Motor neuron (in vitro differentiated cells): Measurements from ENCODE around the gene PRKCE. TPM values are rescaled to one million over a fixed set of nuclear protein-coding genes. Genes with fewer than 3 reads are reported as not detected.
"Not testable (repeated sequence)": the region's sequence is repeated elsewhere in the genome, so short reads cannot be mapped to it uniquely, and the experiment has no call there.

Source experiments
- ATAC-seq, 8 experiments: fragments of 200-7000 bp; cut with Tn5 transposase; replicated peaks in 6 of 8; 2 replicates each; pipeline ENCODE4 v1.8.0; 2021; ENCODE audit warnings: mild to moderate bottlenecking in 8 of 8, moderate library complexity in 8 of 8
- H3K27ac ChIP-seq, 2 donors: fragments of 250-450 bp; sonication (Bioruptor Pico); 2 replicates each; pipeline ENCODE4 v1.9.0; 2021; ENCODE audit warnings: antibody characterized with exemption in 2 of 2, mild to moderate bottlenecking in 2 of 2, moderate library complexity in 1 of 2
- H3K4me1 ChIP-seq, 2 donors: fragments of 250-450 bp; sonication (Bioruptor Pico); replicated peaks in 1 of 2; 2 replicates each; pipeline ENCODE4 v1.6.1; 2021; ENCODE audit warnings: antibody characterized with exemption in 2 of 2, mild to moderate bottlenecking in 2 of 2, moderate library complexity in 1 of 2
- H3K4me3 ChIP-seq, 5 donors: fragments of 250-450 bp; sonication (Bioruptor Pico); 2 replicates each; pipeline ENCODE4 v1.9.0; 2021; ENCODE audit warnings: antibody characterized with exemption in 5 of 5, mild to moderate bottlenecking in 5 of 5, moderate library complexity in 4 of 5
- WGBS, 10 experiments: fragments of 450-650 bp; shearing (Covaris generic); methylation state at CpG; one replicate each; pipeline ENCODE4 v1.0.0; 2022; 5-methylcytosine and 5-hydroxymethylcytosine counted together
- in situ Hi-C, 9 experiments: fragments of 400-800 bp; cut with MboI; loops; one replicate each; pipeline ENCODE4 v1.15.0; 2021; ENCODE audit warnings: low sequenced_read_pairs in 9 of 9, low pct_unique_long_range_greater_than_20kb in 2 of 9; ENCODE audit not compliant: unreplicated experiment in 9 of 9
- total RNA-seq, 8 experiments: library from RNA; unstranded; fragments of 300-600 nt; gene quantifications; 2 replicates each; pipeline versions ENCODE4 v1.2.3 to v1.2.4, GENCODE V29; 2022

The PRKCE gene
- total RNA-seq, 8 experiments from 2014 or later = 7.3 to 23.0 (median 14.7) TPM

- ATAC-seq = no peak
- H3K4me1 ChIP-seq = peaks cover 11 to 12% of the 10 kb centered on the region in 2 donors
- no peak overlapping the region for H3K27ac ChIP-seq
- H3K4me3 ChIP-seq = no peak overlapping the region
- WGBS, 10 experiments = 65 to 100% (median 86%) methylated on average over 2 to 7 of the region's 7 CpGs; no CpG with 5 or more reads in 3 of the 10 experiments
- in situ Hi-C loops = no loop called here
These were observed 259.1 kb downstream of the PRKCE start for GRCh38 chr2:45910473-45911060.

GRCh38 chr2:45911538-45911937, 260.1 kb downstream of the PRKCE start:
- no peak for ATAC-seq
- in situ Hi-C loops = no loop called here
- Histone ChIP-seq H3K4me1 (peaks cover 3 to 5% of the 10 kb centered on the region in 2 donors), H3K27ac (no peak overlapping the region), H3K4me3 (no peak overlapping the region)
- 80 to 100% (median 100%) methylated on average over 1 to 3 of the region's 3 CpGs; no CpG with 5 or more reads in 2 of the 10 experiments for WGBS, 10 experiments

GRCh38 chr2:45912109-45912508, 260.6 kb downstream of the PRKCE start:
- peaks cover 3 to 5% of the 10 kb centered on the region in 2 donors for H3K4me1 ChIP-seq
- in situ Hi-C loops = no loop called here
- no peak overlapping the region for H3K4me3 ChIP-seq
- ATAC-seq = no peak
- H3K27ac ChIP-seq = no peak overlapping the region
- 20 to 92% (median 74%) methylated on average over 1 to 4 of the region's 5 CpGs; no CpG with 5 or more reads in 2 of the 10 experiments for whole genome bisulfite sequencing, 10 experiments

- Histone ChIP-seq H3K27ac (no peak overlapping the region), H3K4me3 (no peak overlapping the region), H3K4me1 (peaks cover 3 to 5% of the 10 kb centered on the region in 2 donors)
- in situ Hi-C loops = no loop called here
- 0 to 100% (median 86%) methylated on average over 1 to 2 of the region's 2 CpGs; no CpG with 5 or more reads in 1 of the 10 experiments for WGBS, 10 experiments
- no peak for ATAC-seq
These were observed 262.1 kb downstream of the PRKCE start for GRCh38 chr2:45913539-45913938.

GRCh38 chr2:45915523-45915922, 264.0 kb downstream of the PRKCE start:
- ATAC-seq = no peak
- no peak overlapping the region for H3K4me3 ChIP-seq
- 79 to 100% (median 91%) methylated on average over 1 to 5 of the region's 5 CpGs; no CpG with 5 or more reads in 4 of the 10 experiments for WGBS, 10 experiments
- H3K4me1 ChIP-seq = peaks cover 0 to 2% of the 10 kb centered on the region in 2 donors
- in situ Hi-C loops = no loop called here
- H3K27ac ChIP-seq = no peak overlapping the region

GRCh38 chr2:45917561-45918176, 266.2 kb downstream of the PRKCE start:
- ATAC-seq, in situ Hi-C loops: not testable (repeated sequence)
- 86% methylated on average over 1 of the region's 49 CpGs; no CpG with 5 or more reads in 9 of the 10 experiments for WGBS, 10 experiments

GRCh38 chr2:45918463-45919159, 267.1 kb downstream of the PRKCE start:
- ATAC-seq = peak in 1 of 8 experiments; percentile 9
- 57 to 100% (median 89%) methylated on average over 2 to 5 of the region's 7 CpGs; no CpG with 5 or more reads in 3 of the 10 experiments for WGBS, 10 experiments
- in situ Hi-C loops = no loop called here

More at GRCh38 chr2:45917561-45918176, 266.2 kb downstream of the PRKCE start:
- not testable (repeated sequence) for H3K4me1 ChIP-seq, H3K27ac ChIP-seq, H3K4me3 ChIP-seq

GRCh38 chr2:45919160-45919650, 267.7 kb downstream of the PRKCE start:
- 85 to 100% (median 90%) methylated on average over 1 to 6 of the region's 7 CpGs; no CpG with 5 or more reads in 2 of the 10 experiments for WGBS, 10 experiments
- Histone ChIP-seq H3K27ac (no peak overlapping the region), H3K4me1 (peaks cover 6 to 10% of the 10 kb centered on the region in 2 donors), H3K4me3 (no peak overlapping the region)
- in situ Hi-C loops = no loop called here
- ATAC-seq = no peak

More at GRCh38 chr2:45918463-45919159, 267.1 kb downstream of the PRKCE start:
- peaks cover 6 to 10% of the 10 kb centered on the region in 2 donors for H3K4me1 ChIP-seq
- H3K4me3 ChIP-seq = no peak overlapping the region
- H3K27ac ChIP-seq = no peak overlapping the region

- in situ Hi-C loops = no loop called here
- Histone ChIP-seq H3K4me3 (no peak overlapping the region), H3K4me1 (peaks cover 6 to 10% of the 10 kb centered on the region in 2 donors), H3K27ac (no peak overlapping the region)
- 83 to 100% (median 96%) methylated on average over 1 to 2 of the region's 3 CpGs; no CpG with 5 or more reads in 4 of the 10 experiments for WGBS, 10 experiments
- ATAC-seq = no peak
These were observed 268.2 kb downstream of the PRKCE start for GRCh38 chr2:45919711-45920111.

GRCh38 chr2:45921921-45922320, 270.4 kb downstream of the PRKCE start:
- no peak overlapping the region for H3K4me3 ChIP-seq
- in situ Hi-C loops = no loop called here
- H3K4me1 ChIP-seq = peaks cover 6 to 10% of the 10 kb centered on the region in 2 donors
- no peak for ATAC-seq
- no peak overlapping the region for H3K27ac ChIP-seq

- ATAC-seq = peak; percentile 64 to 98 (median 84)
- Histone ChIP-seq H3K4me3 (no peak overlapping the region), H3K4me1 (peaks cover 6 to 10% of the 10 kb centered on the region in 2 donors), H3K27ac (no peak overlapping the region)
- in situ Hi-C loops = no loop called here
- 48 to 82% (median 53%) methylated on average over 2 to 7 of the region's 7 CpGs; no CpG with 5 or more reads in 3 of the 10 experiments for WGBS, 10 experiments
These were observed 271.1 kb downstream of the PRKCE start for GRCh38 chr2:45922577-45922988.

- Histone ChIP-seq H3K4me3 (no peak overlapping the region), H3K27ac (no peak overlapping the region), H3K4me1 (peaks cover 6 to 10% of the 10 kb centered on the region in 2 donors)
- in situ Hi-C loops = no loop called here
- ATAC-seq = no peak
- WGBS, 10 experiments = 100% methylated on average over 2 of the region's 3 CpGs; no CpG with 5 or more reads in 9 of the 10 experiments
These were observed 272.2 kb downstream of the PRKCE start for GRCh38 chr2:45923701-45924100.

GRCh38 chr2:45925026-45925425, 273.6 kb downstream of the PRKCE start:
- WGBS, 10 experiments = 80 to 100% (median 95%) methylated on average over 1 to 4 of the region's 4 CpGs; no CpG with 5 or more reads in 4 of the 10 experiments

More at GRCh38 chr2:45925026-45925425, 273.6 kb downstream of the PRKCE start:
- Histone ChIP-seq H3K27ac (no peak overlapping the region), H3K4me3 (no peak overlapping the region), H3K4me1 (peaks cover 5 to 10% of the 10 kb centered on the region in 2 donors)
- in situ Hi-C loops = loop anchor here in 4 of 9 experiments (25.0 kb wide), 1 partner anchor 288 kb away; no protein-coding TSS in a partner anchor
- no peak for ATAC-seq
